HL-60/S4 (cell line): Measurements from ENCODE around the gene RNU6-9.

Source experiments
- in situ Hi-C: fragments of 300-500 bp; cut with MboI; formaldehyde crosslinking; loops from 2 replicates; pipeline ENCODE4 v1.14.3; 2022; ENCODE audit warnings: low sequenced_read_pairs

Gene RNU6-9

DNA sequence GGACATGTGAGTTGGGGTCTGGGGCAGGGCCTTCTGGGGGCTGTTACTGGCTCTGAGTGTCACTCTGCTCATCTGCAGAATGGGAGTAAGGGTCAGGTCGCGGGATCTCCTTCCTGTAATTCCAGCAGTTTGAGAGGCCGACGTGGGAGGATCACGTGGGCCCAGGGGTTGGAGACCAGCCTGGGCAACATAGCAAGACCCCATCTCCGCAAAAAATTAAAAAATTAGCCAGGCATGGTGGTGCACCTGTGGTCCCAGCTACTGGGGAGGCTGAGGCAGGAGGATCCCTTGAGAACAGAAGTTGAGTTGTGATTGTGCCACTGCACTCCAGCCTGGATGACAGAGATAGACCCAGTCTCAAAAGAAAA, 36.6 kb downstream of the RNU6-9 start:
- in situ Hi-C loops: loop anchor here (10.0 kb wide), 1 partner anchor 315 kb away; the partner anchor contains the start of genes ATP5F1D and MIDN

GRCh38 chr19:931860-932647, 38.8 kb downstream of the RNU6-9 start:
- in situ Hi-C loops: no loop called here

GRCh38 chr19:932648-933552, 39.6 kb downstream of the RNU6-9 start:
- in situ Hi-C loops: no loop called here

- in situ Hi-C loops: no loop called here
Measured at GRCh38 chr19:933553-933882, 40.2 kb downstream of the RNU6-9 start.

DNA sequence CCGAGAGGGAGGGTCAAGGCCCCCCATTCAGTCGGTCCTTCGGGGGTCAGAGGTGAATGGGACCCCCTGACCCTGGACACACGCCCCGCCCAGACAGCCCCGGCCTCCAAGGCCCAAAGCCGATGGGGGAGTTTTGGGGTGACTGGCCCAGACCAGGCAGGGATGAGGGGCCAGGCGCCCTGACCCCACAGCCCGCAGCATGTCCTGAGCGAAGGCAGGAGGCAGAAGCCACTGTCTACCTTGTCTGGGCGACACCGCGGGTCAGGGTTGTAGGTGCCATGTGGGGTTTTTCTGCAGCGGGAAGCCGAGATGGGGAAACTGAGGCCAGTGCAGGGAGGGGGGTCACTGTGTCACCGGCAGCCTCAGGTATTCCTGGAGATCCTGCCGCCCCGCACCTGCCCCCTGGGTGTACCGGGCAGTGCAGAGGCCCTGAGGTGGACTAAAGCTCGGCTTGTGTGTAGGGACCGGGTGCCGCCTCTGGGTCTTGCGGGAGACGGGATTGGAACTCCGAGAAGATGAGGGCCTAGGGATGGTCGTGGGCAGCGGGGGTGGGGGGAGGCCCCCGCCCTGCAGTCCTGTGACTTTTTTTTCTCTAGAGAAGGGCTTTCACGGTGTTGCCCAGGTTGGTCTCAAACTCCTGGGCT, 41.0 kb downstream of the RNU6-9 start:
- in situ Hi-C loops: no loop called here

GRCh38 chr19:934865-935479, 41.7 kb downstream of the RNU6-9 start:
- in situ Hi-C loops: no loop called here

DNA sequence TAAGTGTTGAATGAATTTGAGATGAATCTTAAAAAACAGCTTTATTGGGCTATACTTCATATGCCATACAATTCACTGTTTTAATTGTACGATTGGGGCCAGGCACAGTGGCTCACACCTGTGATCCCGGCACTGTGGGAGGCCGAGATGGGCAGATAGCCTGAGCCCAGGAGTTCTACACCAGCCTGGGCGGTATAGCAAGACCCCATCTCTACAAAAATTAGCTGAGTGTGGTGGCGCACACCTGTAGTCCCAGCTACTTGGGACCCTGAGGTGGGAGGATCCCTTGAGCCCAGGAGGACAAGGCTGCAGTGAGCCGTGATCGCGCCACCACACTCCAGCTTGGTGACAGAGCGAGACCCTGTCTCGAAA, 42.9 kb downstream of the RNU6-9 start:
- in situ Hi-C loops: no loop called here

- in situ Hi-C loops: no loop called here
Measured at GRCh38 chr19:937259-937694, 44.0 kb downstream of the RNU6-9 start.

- in situ Hi-C loops: no loop called here
Measured at GRCh38 chr19:938233-938923, 45.1 kb downstream of the RNU6-9 start.

GRCh38 chr19:939439-939838, 46.2 kb downstream of the RNU6-9 start:
- in situ Hi-C loops: no loop called here

- in situ Hi-C loops: no loop called here
Measured at GRCh38 chr19:939922-940321, 46.6 kb downstream of the RNU6-9 start.

DNA sequence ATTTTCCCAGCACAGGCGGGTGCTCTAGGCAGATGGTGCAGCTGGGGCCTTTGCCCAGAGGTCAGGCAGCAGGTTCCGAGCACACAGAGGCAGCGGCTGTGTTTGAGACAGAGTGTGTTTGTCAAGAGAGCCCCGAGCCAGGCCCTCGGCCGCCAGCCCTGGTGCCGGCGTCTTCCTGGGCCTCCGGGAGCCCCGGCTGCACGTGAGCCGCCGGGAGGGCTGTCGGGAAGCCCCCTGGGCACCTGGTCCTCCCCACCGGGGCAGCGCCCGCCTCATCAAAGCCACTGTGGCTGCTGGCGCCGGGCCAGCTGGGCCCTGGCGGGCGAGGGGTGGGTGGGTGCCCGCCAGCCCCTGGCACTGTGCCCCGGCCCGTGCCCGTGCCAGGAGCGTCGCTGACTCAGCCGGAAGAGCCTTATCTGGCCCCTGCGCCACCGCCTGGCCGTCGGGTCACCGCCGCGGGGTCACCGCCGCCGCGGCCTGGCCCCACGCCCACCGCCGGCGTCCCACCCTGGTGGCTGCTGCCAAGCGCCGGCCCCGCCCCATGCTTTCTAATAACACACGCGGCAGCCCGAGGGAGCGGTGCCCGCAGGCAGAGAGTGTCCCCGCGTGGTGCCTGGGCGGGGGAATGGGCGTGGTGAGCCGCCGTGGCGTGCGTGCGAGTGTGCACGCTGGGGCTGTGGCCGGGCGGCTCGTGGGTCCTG, 47.5 kb downstream of the RNU6-9 start:
- in situ Hi-C loops: no loop called here

DNA sequence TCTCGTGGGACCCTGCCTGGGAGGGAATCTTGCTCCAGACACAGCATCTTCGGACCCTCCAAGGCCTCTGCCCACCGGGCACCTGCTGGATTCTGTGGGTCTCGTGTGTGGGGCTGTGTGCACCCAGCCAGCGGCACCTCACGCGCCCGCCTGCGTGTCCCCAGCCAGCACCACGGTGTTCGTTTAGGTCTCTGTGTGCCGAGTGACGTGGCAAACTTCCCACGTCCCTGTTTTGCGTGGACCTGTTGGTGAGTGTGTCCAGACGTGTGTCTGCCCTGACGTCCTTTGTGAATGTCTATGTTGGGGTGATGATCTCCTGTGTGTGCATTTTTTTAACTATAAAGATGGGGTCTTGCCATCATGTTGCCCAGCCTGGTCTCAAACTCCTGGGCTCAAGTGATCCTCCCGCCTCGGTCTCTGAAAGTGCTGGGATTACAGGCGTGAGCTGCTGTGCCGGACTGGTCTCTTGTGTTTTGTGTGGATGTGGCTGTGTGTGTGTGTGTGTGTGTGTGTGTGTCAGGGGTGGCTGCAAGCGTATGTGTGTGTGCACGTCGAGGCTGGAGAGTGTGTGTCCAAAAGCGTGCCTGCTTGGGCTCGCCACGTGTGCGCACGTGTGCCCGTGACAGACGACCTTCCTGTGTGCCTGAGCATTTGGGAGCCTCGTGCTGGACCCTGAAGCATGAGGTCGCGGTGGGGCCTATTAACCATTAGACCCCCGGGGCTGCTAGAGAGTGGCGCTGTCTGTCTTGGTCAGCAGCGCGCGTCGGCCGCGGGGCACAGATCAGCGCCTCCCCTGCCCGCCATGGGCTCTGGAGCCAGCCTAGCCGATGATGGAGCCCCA, 48.2 kb downstream of the RNU6-9 start:
- in situ Hi-C loops: no loop called here

DNA sequence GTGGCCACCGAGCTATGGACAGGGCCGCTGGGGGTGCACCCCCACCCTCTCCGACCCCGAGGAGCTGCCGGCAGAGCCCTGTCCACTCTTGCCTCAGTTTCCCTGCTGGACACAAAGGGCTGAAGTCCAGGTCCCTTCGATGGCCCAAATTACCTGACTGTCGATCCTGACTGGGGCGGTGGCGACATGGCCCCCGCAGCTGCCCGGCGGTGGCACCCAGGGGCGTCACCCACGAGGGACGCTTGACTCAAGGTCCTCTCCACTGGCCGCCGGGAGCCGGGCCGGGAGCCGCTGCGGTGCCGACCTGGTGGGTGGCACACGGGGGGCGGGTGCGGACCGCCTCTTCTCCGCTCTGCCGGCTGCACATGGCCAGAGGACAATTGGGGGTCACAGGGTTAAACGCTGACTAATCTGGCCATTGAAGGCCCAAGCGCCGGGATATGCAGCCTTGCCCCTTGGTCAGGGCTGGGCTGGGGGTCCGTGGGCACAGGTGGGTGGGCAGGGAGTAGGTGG, 48.9 kb downstream of the RNU6-9 start:
- in situ Hi-C loops: no loop called here
